IMR-90 (cell line): Measurements from ENCODE around the gene TRIO. TPM values are rescaled to one million over a fixed set of nuclear protein-coding genes. Genes with fewer than 3 reads are reported as not detected.
A peak's percentile ranks its signal among the peaks of the same experiment; 100 is the strongest.

Experiments
- ATAC-seq: fragments of 200-7000 bp; cut with Tn5 transposase; 2 replicates; pipeline ENCODE4 v1.9.1; 2020; ENCODE audit warnings: low read depth, mild to moderate bottlenecking, moderate library complexity
- BruUV-seq: library from RNA; stranded (reverse); fragments of 400-500 nt; replicated peaks from 2 replicates; lab custom pipeline; 2021; lab: Mats Ljungman, UMichigan
- CTCF ChIA-PET: fragments of 300-600 bp; formaldehyde crosslinking; extraction: SDS; loops from one replicate; lab custom pipeline; 2021; ENCODE audit warnings: antibody characterized with exemption; lab: Yijun Ruan, JAX
- POLR2A ChIA-PET: fragments of 300-600 bp; sonication (Branson Sonifier 250); formaldehyde crosslinking; loops from one replicate; lab custom pipeline; 2022; ENCODE audit warnings: antibody characterized with exemption; ENCODE audit not compliant: unreplicated experiment; lab: Charles Lee
- DNase-seq: peaks from one replicate; pipeline ENCODE4 v3.0.0; 2013
- H2AFZ ChIP-seq: replicated peaks from 2 replicates; pipeline ENCODE3; 2013; ENCODE audit warnings: low read length, mild to moderate bottlenecking; ENCODE audit not compliant: poor library complexity
- H2AK5ac ChIP-seq: 2 replicates; pipeline ENCODE4 v1.6.1; 2013; ENCODE audit warnings: low read depth, low read length, inconsistent platforms
- H2AK9ac ChIP-seq: replicated peaks from 2 replicates; pipeline ENCODE3; 2013; ENCODE audit warnings: mild to moderate bottlenecking, low read depth, low read length, moderate library complexity; ENCODE audit not compliant: poor library complexity
- H2BK120ac ChIP-seq: 2 replicates; pipeline ENCODE4 v1.6.1; 2013; ENCODE audit warnings: low read depth, low read length, inconsistent platforms
- H2BK15ac ChIP-seq: 3 replicates; pipeline ENCODE4 v1.6.1; 2013; ENCODE audit warnings: low read depth, low read length, inconsistent platforms
- H2BK20ac ChIP-seq: 2 replicates; pipeline ENCODE4 v1.6.1; 2013; ENCODE audit warnings: low read depth, mild to moderate bottlenecking, inconsistent platforms, low read length, moderate library complexity
- H2BK5ac ChIP-seq: 2 replicates; pipeline ENCODE4 v1.6.1; 2013; ENCODE audit warnings: mild to moderate bottlenecking, low read depth, low read length, inconsistent platforms; ENCODE audit not compliant: poor library complexity, severe bottlenecking
- H3K14ac ChIP-seq: replicated peaks from 2 replicates; pipeline ENCODE4 v1.6.1; 2013; ENCODE audit warnings: low read depth, low read length, inconsistent platforms
- H3K18ac ChIP-seq: 2 replicates; pipeline ENCODE4 v1.6.1; 2013; ENCODE audit warnings: low read depth, low read length, control low read depth
- H3K23ac ChIP-seq: 2 replicates; pipeline ENCODE4 v1.6.1; 2013; ENCODE audit warnings: low read depth, low read length, inconsistent platforms
- H3K27ac ChIP-seq: 2 replicates; pipeline ENCODE4 v1.5.1; 2013; ENCODE audit warnings: mild to moderate bottlenecking, control low read depth, low read length; ENCODE audit not compliant: insufficient read depth
- H3K27me3 ChIP-seq: 2 replicates; pipeline ENCODE4 v1.6.1; 2013; ENCODE audit warnings: low read length; ENCODE audit not compliant: control insufficient read depth, insufficient read depth
- H3K36me3 ChIP-seq: 2 replicates; pipeline ENCODE4 v1.6.1; 2013; ENCODE audit warnings: low read length, mixed read lengths; ENCODE audit not compliant: control insufficient read depth, insufficient read depth
- H3K4ac ChIP-seq: 2 replicates; pipeline ENCODE4 v1.6.1; 2013; ENCODE audit warnings: low read depth, low read length, inconsistent platforms
- H3K4me1 ChIP-seq: 2 replicates; pipeline ENCODE4 v1.6.1; 2013; ENCODE audit warnings: low read length, mixed read lengths; ENCODE audit not compliant: control insufficient read depth, insufficient read depth
- H3K4me2 ChIP-seq: 2 replicates; pipeline ENCODE4 v1.6.1; 2013; ENCODE audit warnings: low read depth, mild to moderate bottlenecking, control low read depth, low read length, moderate library complexity
- H3K4me3 ChIP-seq: 2 replicates; pipeline ENCODE4 v1.5.1; 2013; ENCODE audit warnings: low read depth, mild to moderate bottlenecking, control low read depth, low read length, moderate library complexity; ENCODE audit not compliant: insufficient read depth
- H3K56ac ChIP-seq: 2 replicates; pipeline ENCODE4 v1.6.1; 2013; ENCODE audit warnings: low read length, inconsistent platforms; ENCODE audit not compliant: insufficient read depth; ENCODE audit errors: extremely low read depth
- H3K79me1 ChIP-seq, 2 experiments: 2 replicates each; pipeline ENCODE4 v1.6.1; 2013; ENCODE audit warnings: low read length in 2 of 2, inconsistent platforms in 1 of 2, low read depth in 1 of 2
- H3K9ac ChIP-seq: 2 replicates; pipeline ENCODE4 v1.6.1; 2013; ENCODE audit warnings: low read depth, low read length, control low read depth
- H3K9me1 ChIP-seq: 2 replicates; pipeline ENCODE4 v1.6.1; 2013; ENCODE audit warnings: low read length, inconsistent platforms; ENCODE audit not compliant: insufficient read depth
- H3K9me3 ChIP-seq: 2 replicates; pipeline ENCODE4 v1.6.1; 2013; ENCODE audit warnings: low read length; ENCODE audit not compliant: control insufficient read depth, insufficient read depth
- H4K20me1 ChIP-seq: 2 replicates; pipeline ENCODE4 v1.6.1; 2013; ENCODE audit warnings: low read length, inconsistent platforms; ENCODE audit not compliant: insufficient read depth
- H4K5ac ChIP-seq: 2 replicates; pipeline ENCODE4 v1.6.1; 2013; ENCODE audit warnings: mild to moderate bottlenecking, low read depth, low read length, control low read depth
- H4K8ac ChIP-seq, 2 experiments: 2 replicates each; pipeline ENCODE4 v1.6.1; 2013; ENCODE audit warnings: low read depth in 2 of 2, low read length in 2 of 2, control low read depth in 1 of 2, inconsistent platforms in 1 of 2
- H4K91ac ChIP-seq: 2 replicates; pipeline ENCODE4 v1.6.1; 2013; ENCODE audit warnings: low read depth, low read length, inconsistent platforms; ENCODE audit not compliant: insufficient read depth
- BHLHE40 ChIP-seq: fragments of 150-350 bp; IDR thresholded peaks from 2 replicates; pipeline ENCODE4 v1.6.1; 2016; ENCODE audit warnings: mild to moderate bottlenecking, low read depth, low read length
- FOS ChIP-seq: fragments of 150-350 bp; IDR thresholded peaks from 2 replicates; pipeline ENCODE4 v1.6.1; 2016; ENCODE audit warnings: low read depth, low read length
- MAZ ChIP-seq: IDR thresholded peaks from 2 replicates; pipeline ENCODE4 v1.6.1; 2012; ENCODE audit warnings: low read depth, mild to moderate bottlenecking, low read length, improper control_type of control experiment, moderate library complexity, borderline replicate concordance
- RAD21 ChIP-seq: IDR thresholded peaks from 2 replicates; pipeline ENCODE4 v1.6.1; 2012; ENCODE audit warnings: low read length, improper control_type of control experiment
- RFX5 ChIP-seq: IDR thresholded peaks from 2 replicates; pipeline ENCODE4 v1.8.0; 2012; ENCODE audit warnings: low read depth, mild to moderate bottlenecking, low read length, moderate library complexity
- WGBS, 2 experiments: methylation state at CpG; one replicate each; pipeline versions ENCODE4 v1.1.5 to v1.1.7; 2013; ENCODE audit warnings: missing lambda C conversion rate in 2 of 2; ENCODE audit not compliant: insufficient read length in 1 of 2; ENCODE audit errors: extremely low coverage in 2 of 2; 5-methylcytosine and 5-hydroxymethylcytosine counted together
- dilution Hi-C: fragments of 300-500 bp; cut with HindIII; formaldehyde crosslinking; loops from one replicate; pipeline ENCODE4 v1.14.3; 2018; ENCODE audit warnings: low sequenced_read_pairs; ENCODE audit not compliant: unreplicated experiment
- in situ Hi-C: fragments of 300-500 bp; cut with MboI; formaldehyde crosslinking; loops from 3 replicates; pipeline ENCODE4 v1.14.3; 2019; ENCODE audit warnings: low sequenced_read_pairs, inconsistent platforms, mixed read lengths
- intact Hi-C: fragments of 100-400 bp; cut with micrococcal nuclease; formaldehyde crosslinking; loops from 2 replicates; pipeline ENCODE4 v1.10.0; 2022
- polyA plus RNA-seq, 3 experiments: library from polyadenylated mRNA; depleted of rRNA; stranded (reverse); fragments of >200 nt; gene quantifications; 2 replicates each; pipeline ENCODE4 v1.2.3, GENCODE V29; 2012; ENCODE audit warnings: low replicate concordance in 1 of 3
- total RNA-seq: library from RNA; depleted of rRNA; stranded (reverse); fragments of >200 nt; gene quantifications from 2 replicates; pipeline ENCODE4 v1.2.3, GENCODE V29; 2012

Gene TRIO
- total and polyA plus RNA-seq, 2 of the 4 experiments (the other 2 are of a cell fraction) = 206 to 522 TPM

GRCh38 chr5:14145435-14146334 is 2.5 kb downstream of the TRIO start:
- intact Hi-C loops (loop anchor here (2.0 kb wide), 2 partner anchors 125 to 151 kb away; no protein-coding TSS in a partner anchor), dilution Hi-C loops (no loop called here), in situ Hi-C loops (no loop called here)
- H3K4me3 ChIP-seq = peak overlapping the region; percentile 94
- peak overlapping the region; percentile 97 for H4K91ac ChIP-seq
- H3K36me3 ChIP-seq = peaks cover 21% of the 10 kb centered on the region
- H3K4me2 ChIP-seq = peak overlapping the region; percentile 87
- peaks cover 17% of the 10 kb centered on the region for H3K9me1 ChIP-seq
- WGBS, 2 experiments = 31% methylated on average over 8 of the region's 14 CpGs; no CpG with 5 or more reads in 1 of the 2 experiments
- peak overlapping the region; percentile 97 for H3K56ac ChIP-seq
- H2BK15ac ChIP-seq = peak overlapping the region; percentile 52; the same call in 2 of the 3 replicates
- no peak for DNase-seq
- no peaks in the 10 kb centered on the region for H3K27me3 ChIP-seq
- peak overlapping the region; percentile 93 for H2BK20ac ChIP-seq
- POLR2A ChIA-PET = interaction anchor here (0.5 to 1.6 kb wide), 20 partner anchors 11 to 854 kb away, joined by 3 to 12 read pairs (median 4); no protein-coding TSS in a partner anchor
- CTCF ChIA-PET = interaction anchor here (1.0 to 1.1 kb wide), 2 partner anchors 11 to 114 kb away, joined by 3 to 5 read pairs; no protein-coding TSS in a partner anchor
- peaks cover 19% of the 10 kb centered on the region for H3K4me1 ChIP-seq
- H4K8ac ChIP-seq = peak overlapping the region; percentile 91 to 98
- peak overlapping the region; percentile 97 for H4K5ac ChIP-seq
- peak overlapping the region; percentile 99 for H3K18ac ChIP-seq
- TF ChIP-seq FOS (no peak), BHLHE40 (no peak), RAD21 (no peak), RFX5 (no peak), MAZ (no peak)
- peaks cover 11 to 17% of the 10 kb centered on the region in 2 experiments for H3K79me1 ChIP-seq
- H3K23ac ChIP-seq = peak overlapping the region; percentile 92
- H4K20me1 ChIP-seq = peaks cover 54% of the 10 kb centered on the region
- BruUV-seq = TSS peak; percentile 31
- H2AFZ ChIP-seq = no peak overlapping the region
- H3K4ac ChIP-seq = peak overlapping the region; percentile 88
- peak overlapping the region; percentile 100 for H3K9ac ChIP-seq
- H2AK9ac ChIP-seq = peak overlapping the region; percentile 89
- no peaks in the 10 kb centered on the region for H3K9me3 ChIP-seq
- H2BK120ac ChIP-seq = peak overlapping the region; percentile 97
- peak overlapping the region; percentile 99 for H2BK5ac ChIP-seq
- no peak for ATAC-seq
- peak overlapping the region; percentile 75 for H2AK5ac ChIP-seq
- H3K14ac ChIP-seq = peak overlapping the region; percentile 91
- peak overlapping the region; percentile 100 for H3K27ac ChIP-seq
